22Rv1 (cell line): Measurements from ENCODE around the gene BPIFA2.

Experiments
- ZFX ChIP-seq: fragments of 450-650 bp; IDR thresholded peaks from 2 replicates; pipeline ENCODE4 v1.6.1; 2017; ENCODE audit warnings: antibody characterized with exemption, borderline replicate concordance
- TF ChIP-seq, protein P1 (sequence below): fragments of 450-650 bp; IDR thresholded peaks from 2 replicates; pipeline ENCODE4 v1.5.1; 2017; ENCODE audit warnings: mild to moderate bottlenecking

DNA sequence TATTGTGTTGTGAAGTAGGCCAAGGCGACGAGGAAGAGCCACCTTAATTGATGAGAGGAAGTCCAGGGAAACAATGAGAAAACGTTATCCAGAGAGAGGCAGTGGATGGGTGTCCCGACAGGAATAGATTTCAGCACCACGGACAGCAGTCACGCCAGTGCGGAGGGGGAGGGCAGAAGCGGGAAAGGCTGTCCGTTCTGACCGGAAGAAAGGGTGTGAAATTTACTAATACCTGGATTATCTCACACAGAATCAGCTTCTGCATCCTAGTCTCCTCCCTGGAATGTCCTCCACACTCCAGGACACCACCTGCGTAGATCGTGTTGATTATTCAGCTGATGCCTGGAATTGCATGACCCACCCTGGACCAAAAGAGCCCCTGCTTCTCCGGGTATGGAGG lies 41.8 kb downstream of the BPIFA2 start:
- TF ChIP-seq, protein P1, sequence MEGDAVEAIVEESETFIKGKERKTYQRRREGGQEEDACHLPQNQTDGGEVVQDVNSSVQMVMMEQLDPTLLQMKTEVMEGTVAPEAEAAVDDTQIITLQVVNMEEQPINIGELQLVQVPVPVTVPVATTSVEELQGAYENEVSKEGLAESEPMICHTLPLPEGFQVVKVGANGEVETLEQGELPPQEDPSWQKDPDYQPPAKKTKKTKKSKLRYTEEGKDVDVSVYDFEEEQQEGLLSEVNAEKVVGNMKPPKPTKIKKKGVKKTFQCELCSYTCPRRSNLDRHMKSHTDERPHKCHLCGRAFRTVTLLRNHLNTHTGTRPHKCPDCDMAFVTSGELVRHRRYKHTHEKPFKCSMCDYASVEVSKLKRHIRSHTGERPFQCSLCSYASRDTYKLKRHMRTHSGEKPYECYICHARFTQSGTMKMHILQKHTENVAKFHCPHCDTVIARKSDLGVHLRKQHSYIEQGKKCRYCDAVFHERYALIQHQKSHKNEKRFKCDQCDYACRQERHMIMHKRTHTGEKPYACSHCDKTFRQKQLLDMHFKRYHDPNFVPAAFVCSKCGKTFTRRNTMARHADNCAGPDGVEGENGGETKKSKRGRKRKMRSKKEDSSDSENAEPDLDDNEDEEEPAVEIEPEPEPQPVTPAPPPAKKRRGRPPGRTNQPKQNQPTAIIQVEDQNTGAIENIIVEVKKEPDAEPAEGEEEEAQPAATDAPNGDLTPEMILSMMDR = no peak
- TF ChIP-seq ZFX = no peak
